ENCODE measurements around the gene RABGEF1. TPM values are rescaled to one million over a fixed set of nuclear protein-coding genes. Genes with fewer than 3 reads are reported as not detected.
"Not testable (repeated sequence)": the region's sequence is repeated elsewhere in the genome, so short reads cannot be mapped to it uniquely, and the experiment has no call there.

The RABGEF1 gene
- total RNA-seq, result 10 to 100 TPM; 37.2 to 72.4 (median 43.8) TPM

GRCh38 chr7:66740302-66740979, at the start of gene RABGEF1:
TSS of gene RABGEF1 (plus strand) at chr7:66740733. CDS start at chr7:66771900, 31,167 bp downstream.
- DNase-seq (ENCODE audit: low spot score in 2 of 2), result peak; percentile 99
- peaks cover 35% of the 10 kb centered on the region for H3K4me1 ChIP-seq

GRCh38 chr7:66693331-66693730, 47.2 kb upstream of the RABGEF1 start:
- Histone ChIP-seq H3K27ac (no peak overlapping the region), H3K9me3 (no peaks in the 10 kb centered on the region), H3K36me3 (peaks cover 20% of the 10 kb centered on the region), H3K4me1 (peaks cover 13% of the 10 kb centered on the region), H3K27me3 (no peaks in the 10 kb centered on the region), H3K4me3 (no peak overlapping the region)
- no peak for DNase-seq (ENCODE audit: low spot score in 2 of 2)
- no peak for TF ChIP-seq POLR2A (IDR thresholded peaks at IDR 0.05)
- TF ChIP-seq POLR2AphosphoS5 (IDR thresholded peaks at IDR 0.05), result no peak
- TF ChIP-seq, protein P1, sequence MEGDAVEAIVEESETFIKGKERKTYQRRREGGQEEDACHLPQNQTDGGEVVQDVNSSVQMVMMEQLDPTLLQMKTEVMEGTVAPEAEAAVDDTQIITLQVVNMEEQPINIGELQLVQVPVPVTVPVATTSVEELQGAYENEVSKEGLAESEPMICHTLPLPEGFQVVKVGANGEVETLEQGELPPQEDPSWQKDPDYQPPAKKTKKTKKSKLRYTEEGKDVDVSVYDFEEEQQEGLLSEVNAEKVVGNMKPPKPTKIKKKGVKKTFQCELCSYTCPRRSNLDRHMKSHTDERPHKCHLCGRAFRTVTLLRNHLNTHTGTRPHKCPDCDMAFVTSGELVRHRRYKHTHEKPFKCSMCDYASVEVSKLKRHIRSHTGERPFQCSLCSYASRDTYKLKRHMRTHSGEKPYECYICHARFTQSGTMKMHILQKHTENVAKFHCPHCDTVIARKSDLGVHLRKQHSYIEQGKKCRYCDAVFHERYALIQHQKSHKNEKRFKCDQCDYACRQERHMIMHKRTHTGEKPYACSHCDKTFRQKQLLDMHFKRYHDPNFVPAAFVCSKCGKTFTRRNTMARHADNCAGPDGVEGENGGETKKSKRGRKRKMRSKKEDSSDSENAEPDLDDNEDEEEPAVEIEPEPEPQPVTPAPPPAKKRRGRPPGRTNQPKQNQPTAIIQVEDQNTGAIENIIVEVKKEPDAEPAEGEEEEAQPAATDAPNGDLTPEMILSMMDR (IDR thresholded peaks at IDR 0.05), result no peak
- TF ChIP-seq EP300 (IDR thresholded peaks at IDR 0.05), result no peak
- WGBS, result 67% methylated on average over 4 of the region's 4 CpGs

More at GRCh38 chr7:66740302-66740979, at the start of gene RABGEF1:
- H3K36me3 ChIP-seq, result peaks cover 9% of the 10 kb centered on the region
- peak within 1 kb of the TSS; percentile 99 for H3K4me3 ChIP-seq
- H3K27me3 ChIP-seq, result no peaks in the 10 kb centered on the region
- TF ChIP-seq, protein P1 (IDR thresholded peaks at IDR 0.05), result no peak
- TF ChIP-seq POLR2A (IDR thresholded peaks at IDR 0.05), result peak; percentile 82 to 92
- TF ChIP-seq POLR2AphosphoS5 (IDR thresholded peaks at IDR 0.05), result peak in 2 of 3 donors; percentile 41 to 90
- H3K9me3 ChIP-seq, result no peaks in the 10 kb centered on the region
- H3K27ac ChIP-seq, result peak within 1 kb of the TSS; percentile 95
- WGBS, result 0% methylated on average over 2 of the region's 85 CpGs

- 94% methylated on average over 11 of the region's 11 CpGs for WGBS
- Histone ChIP-seq H3K9me3 (no peaks in the 10 kb centered on the region), H3K27ac (no peak overlapping the region), H3K27me3 (no peaks in the 10 kb centered on the region), H3K36me3 (peaks cover 20% of the 10 kb centered on the region), H3K4me3 (no peak overlapping the region), H3K4me1 (peaks cover 13% of the 10 kb centered on the region)
- TF ChIP-seq, protein P1 (IDR thresholded peaks at IDR 0.05), result no peak
- TF ChIP-seq POLR2A (IDR thresholded peaks at IDR 0.05) (no peak), EP300 (IDR thresholded peaks at IDR 0.05) (no peak), POLR2AphosphoS5 (IDR thresholded peaks at IDR 0.05) (no peak)
- no peak for DNase-seq (ENCODE audit: low spot score in 2 of 2)
Measured at GRCh38 chr7:66694286-66694685, 46.2 kb upstream of the RABGEF1 start.

- not testable (repeated sequence) for H3K4me3 ChIP-seq; H3K27me3 ChIP-seq; DNase-seq (ENCODE audit: low spot score in 2 of 2); H3K9me3 ChIP-seq; H3K27ac ChIP-seq
- Histone ChIP-seq H3K36me3 (peaks cover 20% of the 10 kb centered on the region), H3K4me1 (peaks cover 13% of the 10 kb centered on the region)
- 95% methylated on average over 7 of the region's 7 CpGs for WGBS
Measured at GRCh38 chr7:66695417-66695816, 45.1 kb upstream of the RABGEF1 start.

GRCh38 chr7:66696134-66696533, 44.4 kb upstream of the RABGEF1 start:
- not testable (repeated sequence) for DNase-seq (ENCODE audit: low spot score in 2 of 2); H3K4me3 ChIP-seq; H3K9me3 ChIP-seq; H3K27ac ChIP-seq; H3K27me3 ChIP-seq
- 98% methylated on average over 3 of the region's 5 CpGs for WGBS
- Histone ChIP-seq H3K4me1 (peaks cover 13% of the 10 kb centered on the region), H3K36me3 (peaks cover 20% of the 10 kb centered on the region)

DNA sequence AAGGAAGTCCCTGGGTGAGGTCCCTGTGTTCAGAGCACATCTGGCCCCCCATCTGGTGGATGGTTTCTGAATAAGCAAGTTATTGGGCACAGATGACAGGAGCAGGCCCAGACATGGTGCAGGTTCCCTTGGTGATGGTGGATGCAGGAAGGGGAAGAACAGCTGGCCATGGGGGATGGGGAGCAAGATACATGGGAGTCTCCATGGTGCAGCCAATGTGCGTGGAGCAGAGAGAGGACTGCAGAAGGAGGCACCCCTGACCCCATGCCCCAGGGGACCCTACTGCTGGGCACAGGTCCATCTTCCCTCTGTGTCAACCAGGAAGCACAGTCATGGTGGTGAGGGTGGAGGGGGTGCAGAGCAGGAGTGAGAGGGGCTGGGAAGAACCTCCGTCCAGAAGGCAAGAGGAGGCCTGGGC, 43.8 kb upstream of the RABGEF1 start:
- DNase-seq (ENCODE audit: low spot score in 2 of 2), result no peak
- H3K4me1 ChIP-seq, result peaks cover 13% of the 10 kb centered on the region
- TF ChIP-seq POLR2A (IDR thresholded peaks at IDR 0.05) (no peak), EP300 (IDR thresholded peaks at IDR 0.05) (no peak), POLR2AphosphoS5 (IDR thresholded peaks at IDR 0.05) (no peak)
- TF ChIP-seq, protein P1 (IDR thresholded peaks at IDR 0.05), result no peak
- H3K36me3 ChIP-seq, result peaks cover 20% of the 10 kb centered on the region
- 65% methylated on average over 2 of the region's 2 CpGs for WGBS
- H3K27me3 ChIP-seq, result no peaks in the 10 kb centered on the region
- H3K27ac ChIP-seq, result no peak overlapping the region
- no peak overlapping the region for H3K4me3 ChIP-seq
- no peaks in the 10 kb centered on the region for H3K9me3 ChIP-seq
